Smooth muscle cell (in vitro differentiated cells): ENCODE results near the gene C3orf18. TPM values are rescaled to one million over a fixed set of nuclear protein-coding genes. Genes with fewer than 3 reads are reported as not detected.

Source experiments
- DNase-seq: peaks from one replicate; lab custom pipeline; 2025; ENCODE audit not compliant: unreplicated experiment; lab: John Stamatoyannopoulos, UW
- H2AFZ ChIP-seq: fragments of 200-600 bp; sonication (generic); 2 replicates; pipeline ENCODE4 v1.6.0; 2016; ENCODE audit warnings: antibody characterized with exemption, low read depth, mild to moderate bottlenecking
- H3F3A ChIP-seq: fragments of 200-600 bp; sonication (generic); 2 replicates; pipeline ENCODE4 v1.6.0; 2017; ENCODE audit warnings: antibody characterized with exemption, low read depth
- H3K27ac ChIP-seq: fragments of 200-600 bp; sonication (generic); 2 replicates; pipeline ENCODE4 v1.5.1; 2016; ENCODE audit warnings: low read depth, mild to moderate bottlenecking
- H3K27me3 ChIP-seq: fragments of 200-600 bp; sonication (generic); 2 replicates; pipeline ENCODE4 v1.6.1; 2016; ENCODE audit warnings: low read depth, mild to moderate bottlenecking
- H3K36me3 ChIP-seq: fragments of 200-600 bp; sonication (generic); 2 replicates; pipeline ENCODE4 v1.5.1; 2016; ENCODE audit warnings: low read depth
- H3K4me1 ChIP-seq: fragments of 200-600 bp; sonication (generic); 2 replicates; pipeline ENCODE4 v1.5.1; 2016; ENCODE audit warnings: low read depth
- H3K4me2 ChIP-seq: fragments of 200-600 bp; sonication (generic); 2 replicates; pipeline ENCODE4 v1.6.0; 2016; ENCODE audit warnings: mild to moderate bottlenecking
- H3K4me3 ChIP-seq: fragments of 200-600 bp; sonication (generic); 2 replicates; pipeline ENCODE4 v1.5.1; 2016; ENCODE audit warnings: mild to moderate bottlenecking
- H3K79me2 ChIP-seq: fragments of 200-600 bp; sonication (generic); 2 replicates; pipeline ENCODE4 v1.6.0; 2016; ENCODE audit warnings: low read depth, mild to moderate bottlenecking
- H3K9ac ChIP-seq: fragments of 200-600 bp; sonication (generic); 2 replicates; pipeline ENCODE4 v1.6.0; 2016; ENCODE audit warnings: low read depth
- H3K9me3 ChIP-seq: fragments of 200-600 bp; sonication (generic); replicated peaks from 2 replicates; pipeline ENCODE4 v1.5.1; 2016; ENCODE audit warnings: low read depth
- H4K20me1 ChIP-seq: fragments of 200-600 bp; sonication (generic); 2 replicates; pipeline ENCODE4 v1.6.0; 2016; ENCODE audit warnings: low read depth
- WGBS: methylation state at CpG from one replicate; pipeline ENCODE4 v1.1.7; 2016; ENCODE audit warnings: low lambda C conversion rate; 5-methylcytosine and 5-hydroxymethylcytosine counted together
- polyA plus RNA-seq: library from polyadenylated mRNA; unstranded; fragments of >200 nt; fragmentation: Nextera tagmentation; extraction: Ambion mirVana; gene quantifications from 2 replicates; pipeline ENCODE4 v1.2.1, GENCODE V29; 2016
- total RNA-seq: library from RNA; depleted of rRNA; stranded (reverse); fragments of >200 nt; gene quantifications from 2 replicates; pipeline ENCODE4 v1.2.3, GENCODE V29; 2014
- TF ChIP-seq, protein P1 (sequence below): fragments of 200-600 bp; sonication (generic); IDR thresholded peaks from 2 replicates; pipeline ENCODE4 v1.5.1; 2017; ENCODE audit warnings: borderline replicate concordance, mild to moderate bottlenecking, antibody characterized with exemption; ENCODE audit not compliant: insufficient read depth, poor library complexity, severe bottlenecking

Gene C3orf18
- total RNA-seq (6.6 and 8.7 TPM in 2 replicates), polyA plus RNA-seq (18.9 and 20.0 TPM in 2 replicates)

DNA sequence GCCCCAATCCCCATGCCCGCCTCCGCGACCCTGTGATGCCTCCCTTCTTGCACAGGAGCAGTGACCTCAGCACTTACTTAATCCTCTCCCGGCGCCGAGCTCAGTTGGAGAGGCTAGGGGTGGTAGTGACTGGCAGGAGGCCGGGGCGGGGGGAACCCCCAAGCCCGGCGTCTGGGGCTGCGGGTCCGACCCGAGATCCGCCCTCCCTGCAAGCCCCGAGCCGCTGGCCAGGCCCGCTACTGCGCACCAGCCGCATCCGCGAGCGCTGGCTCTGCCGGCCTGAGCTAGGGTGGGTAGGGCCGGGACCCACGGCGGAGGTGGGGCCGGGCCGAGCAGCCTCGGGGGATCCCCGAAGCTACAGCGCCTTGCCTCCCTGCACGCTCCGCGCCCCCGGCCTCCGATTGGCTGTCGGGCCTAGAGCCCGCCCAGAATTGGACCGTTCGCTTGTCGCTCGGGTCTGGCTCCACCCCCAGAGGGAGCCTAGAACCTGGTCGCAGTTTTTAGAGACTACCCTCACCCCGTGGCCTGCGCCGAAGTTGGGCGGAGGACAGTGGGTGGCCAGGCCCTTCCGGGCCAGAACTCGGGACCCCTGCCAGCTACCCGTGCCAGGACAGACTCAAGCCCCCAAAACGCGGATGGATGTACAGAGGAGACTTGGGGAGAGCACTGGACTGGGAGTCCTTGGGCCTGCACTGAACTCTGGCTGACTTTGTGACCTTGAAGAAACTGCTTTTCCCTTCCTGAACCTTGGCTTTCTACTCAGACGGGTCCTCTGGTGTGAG, at the start of gene C3orf18:
C3orf18 (minus strand) TSS at position 362 of the 782 bp plus-strand sequence. CDS start 2,048 bp downstream, outside the sequence.
- peaks cover 3% of the 10 kb centered on the region for H3K4me1 ChIP-seq
- H2AFZ ChIP-seq, result peak within 1 kb of the TSS; percentile 86
- H3K4me2 ChIP-seq, result peak within 1 kb of the TSS; percentile 88
- peaks cover 4% of the 10 kb centered on the region for H3F3A ChIP-seq
- no peaks in the 10 kb centered on the region for H3K27me3 ChIP-seq
- peak within 1 kb of the TSS; percentile 50 for H3K9ac ChIP-seq
- peak within 1 kb of the TSS; percentile 69 for H3K4me3 ChIP-seq
- TF ChIP-seq, protein P1, sequence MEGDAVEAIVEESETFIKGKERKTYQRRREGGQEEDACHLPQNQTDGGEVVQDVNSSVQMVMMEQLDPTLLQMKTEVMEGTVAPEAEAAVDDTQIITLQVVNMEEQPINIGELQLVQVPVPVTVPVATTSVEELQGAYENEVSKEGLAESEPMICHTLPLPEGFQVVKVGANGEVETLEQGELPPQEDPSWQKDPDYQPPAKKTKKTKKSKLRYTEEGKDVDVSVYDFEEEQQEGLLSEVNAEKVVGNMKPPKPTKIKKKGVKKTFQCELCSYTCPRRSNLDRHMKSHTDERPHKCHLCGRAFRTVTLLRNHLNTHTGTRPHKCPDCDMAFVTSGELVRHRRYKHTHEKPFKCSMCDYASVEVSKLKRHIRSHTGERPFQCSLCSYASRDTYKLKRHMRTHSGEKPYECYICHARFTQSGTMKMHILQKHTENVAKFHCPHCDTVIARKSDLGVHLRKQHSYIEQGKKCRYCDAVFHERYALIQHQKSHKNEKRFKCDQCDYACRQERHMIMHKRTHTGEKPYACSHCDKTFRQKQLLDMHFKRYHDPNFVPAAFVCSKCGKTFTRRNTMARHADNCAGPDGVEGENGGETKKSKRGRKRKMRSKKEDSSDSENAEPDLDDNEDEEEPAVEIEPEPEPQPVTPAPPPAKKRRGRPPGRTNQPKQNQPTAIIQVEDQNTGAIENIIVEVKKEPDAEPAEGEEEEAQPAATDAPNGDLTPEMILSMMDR, result no peak
- H4K20me1 ChIP-seq, result no peaks in the 10 kb centered on the region
- H3K9me3 ChIP-seq, result no peaks in the 10 kb centered on the region
- peaks cover 6% of the 10 kb centered on the region for H3K79me2 ChIP-seq
- peak; percentile 81 for DNase-seq
- H3K27ac ChIP-seq, result peak within 1 kb of the TSS; percentile 27
- no peaks in the 10 kb centered on the region for H3K36me3 ChIP-seq
- 4% methylated on average over 41 of the region's 53 CpGs for WGBS

DNA sequence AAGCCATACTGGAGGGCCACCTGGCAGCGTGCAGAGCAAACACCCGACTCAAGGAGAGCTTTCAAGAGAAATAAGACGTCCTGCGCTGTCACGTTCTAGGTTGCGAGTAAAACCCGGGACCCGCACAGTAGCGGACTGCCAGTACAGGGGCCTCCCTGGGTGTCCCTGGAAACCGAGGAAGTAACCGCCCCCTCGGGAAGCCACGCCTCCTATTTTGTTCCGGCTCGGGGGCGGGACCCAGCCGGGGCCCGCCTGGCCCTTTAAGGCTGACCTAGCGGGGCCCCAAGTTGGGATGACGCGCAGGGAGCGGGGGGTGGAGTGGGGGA, 49.2 kb upstream of the C3orf18 start:
- Histone ChIP-seq H3K36me3 (no peaks in the 10 kb centered on the region), H3F3A (peaks cover 3% of the 10 kb centered on the region), H3K79me2 (no peaks in the 10 kb centered on the region), H3K9me3 (no peaks in the 10 kb centered on the region), H3K27ac (peak overlapping the region; percentile 5), H3K9ac (no peak overlapping the region), H2AFZ (peak overlapping the region; percentile 63), H4K20me1 (no peaks in the 10 kb centered on the region), H3K27me3 (no peaks in the 10 kb centered on the region), H3K4me2 (peak overlapping the region; percentile 100), H3K4me1 (peaks cover 12% of the 10 kb centered on the region), H3K4me3 (peak overlapping the region; percentile 91)
- 0% methylated on average over 16 of the region's 22 CpGs for WGBS
- TF ChIP-seq, protein P1, result no peak
- DNase-seq, result peak; percentile 86

GRCh38 chr3:50616003-50616769, 48.6 kb upstream of the C3orf18 start:
- H3K27me3 ChIP-seq, result no peaks in the 10 kb centered on the region
- DNase-seq, result peak; percentile 33
- peak overlapping the region; percentile 91 for H3K4me3 ChIP-seq
- H2AFZ ChIP-seq, result peak overlapping the region; percentile 63
- TF ChIP-seq, protein P1, result peak; percentile 98
- peaks cover 3% of the 10 kb centered on the region for H3F3A ChIP-seq
- peak overlapping the region; percentile 100 for H3K4me2 ChIP-seq
- H3K27ac ChIP-seq, result peak overlapping the region; percentile 5
- no peaks in the 10 kb centered on the region for H3K36me3 ChIP-seq
- no peaks in the 10 kb centered on the region for H4K20me1 ChIP-seq
- H3K79me2 ChIP-seq, result no peaks in the 10 kb centered on the region
- no peak overlapping the region for H3K9ac ChIP-seq
- H3K9me3 ChIP-seq, result no peaks in the 10 kb centered on the region
- peaks cover 12% of the 10 kb centered on the region for H3K4me1 ChIP-seq
- WGBS, result 4% methylated on average over 24 of the region's 24 CpGs
